DND-41 (cell line): ENCODE results near the gene SMARCA1.

Experiments used
- ATAC-seq: fragments of 200-7000 bp; cut with Tn5 transposase; 3 replicates; pipeline ENCODE4 v1.9.1; 2021; ENCODE audit warnings: low read depth; ENCODE audit not compliant: insufficient read depth
- DNase-seq: peaks from one replicate; pipeline ENCODE4 v3.0.0-alpha.2; 2020
- H2AFZ ChIP-seq: 2 replicates; pipeline ENCODE4 v1.6.0; 2012; ENCODE audit warnings: low read depth, low read length
- H3K27ac ChIP-seq: 2 replicates; pipeline ENCODE4 v1.5.1; 2012; ENCODE audit warnings: low read length, inconsistent platforms
- H3K27me3 ChIP-seq: fragments of 200-600 bp; sonication (generic); 2 replicates; pipeline ENCODE4 v1.6.0; 2012; ENCODE audit warnings: low read length, mild to moderate bottlenecking, inconsistent platforms; ENCODE audit not compliant: insufficient read depth, poor library complexity
- H3K36me3 ChIP-seq: 2 replicates; pipeline ENCODE4 v1.5.1; 2012; ENCODE audit warnings: low read length, inconsistent platforms; ENCODE audit not compliant: insufficient read depth
- H3K4me1 ChIP-seq: 2 replicates; pipeline ENCODE4 v1.5.1; 2012; ENCODE audit warnings: mild to moderate bottlenecking, low read length; ENCODE audit not compliant: insufficient read depth
- H3K4me2 ChIP-seq: 2 replicates; pipeline ENCODE4 v1.6.0; 2012; ENCODE audit warnings: mild to moderate bottlenecking, moderate library complexity, low read length, inconsistent platforms; ENCODE audit not compliant: insufficient read depth
- H3K4me3 ChIP-seq, 2 experiments: fragments of 200-600 bp in 1 of 2; shearing (Covaris generic) in 1 of 2; 2 replicates each; pipeline ENCODE4 v1.5.1; 2012 to 2016; ENCODE audit warnings: inconsistent platforms in 2 of 2, low read length in 2 of 2, mild to moderate bottlenecking in 2 of 2, low read depth in 1 of 2, moderate library complexity in 1 of 2
- H3K79me2 ChIP-seq: 2 replicates; pipeline ENCODE4 v1.6.0; 2012; ENCODE audit warnings: low read length, inconsistent platforms; ENCODE audit not compliant: insufficient read depth
- H3K9ac ChIP-seq: 2 replicates; pipeline ENCODE4 v1.6.0; 2012; ENCODE audit warnings: low read depth, mild to moderate bottlenecking, inconsistent platforms, low read length, moderate library complexity
- H3K9me3 ChIP-seq: 2 replicates; pipeline ENCODE4 v1.5.1; 2012; ENCODE audit warnings: low read length, moderate library complexity, mild to moderate bottlenecking, inconsistent platforms; ENCODE audit not compliant: insufficient read depth, severe bottlenecking
- H4K20me1 ChIP-seq: 2 replicates; pipeline ENCODE4 v1.6.0; 2012; ENCODE audit warnings: low read length; ENCODE audit not compliant: insufficient read depth
- EZH2 ChIP-seq: IDR thresholded peaks from 3 replicates; pipeline ENCODE4 v1.6.1; 2012; ENCODE audit warnings: borderline replicate concordance, low read depth, mild to moderate bottlenecking, moderate library complexity, low read length, inconsistent platforms; ENCODE audit not compliant: severe bottlenecking
- TF ChIP-seq, protein P1 (sequence below): IDR thresholded peaks from 2 replicates; pipeline ENCODE4 v1.5.1; 2012; ENCODE audit warnings: borderline replicate concordance, low read length, moderate library complexity, mild to moderate bottlenecking; ENCODE audit not compliant: poor library complexity, severe bottlenecking; ENCODE audit errors: extremely low read depth

SMARCA1 gene

GRCh38 chrX:129404670-129405008, 118.7 kb downstream of the SMARCA1 start:
- Histone ChIP-seq H3K36me3 (no peaks in the 10 kb centered on the region), H3K27ac (no peak overlapping the region), H3K9ac (no peak overlapping the region), H3K4me1 (no peaks in the 10 kb centered on the region), H3K27me3 (no peaks in the 10 kb centered on the region), H3K9me3 (no peaks in the 10 kb centered on the region), H3K4me2 (no peak overlapping the region), H3K4me3 (no peak overlapping the region), H2AFZ (no peak overlapping the region), H4K20me1 (no peaks in the 10 kb centered on the region), H3K79me2 (no peaks in the 10 kb centered on the region)
- DNase-seq (no peak), ATAC-seq (no peak)
- TF ChIP-seq, protein P1, sequence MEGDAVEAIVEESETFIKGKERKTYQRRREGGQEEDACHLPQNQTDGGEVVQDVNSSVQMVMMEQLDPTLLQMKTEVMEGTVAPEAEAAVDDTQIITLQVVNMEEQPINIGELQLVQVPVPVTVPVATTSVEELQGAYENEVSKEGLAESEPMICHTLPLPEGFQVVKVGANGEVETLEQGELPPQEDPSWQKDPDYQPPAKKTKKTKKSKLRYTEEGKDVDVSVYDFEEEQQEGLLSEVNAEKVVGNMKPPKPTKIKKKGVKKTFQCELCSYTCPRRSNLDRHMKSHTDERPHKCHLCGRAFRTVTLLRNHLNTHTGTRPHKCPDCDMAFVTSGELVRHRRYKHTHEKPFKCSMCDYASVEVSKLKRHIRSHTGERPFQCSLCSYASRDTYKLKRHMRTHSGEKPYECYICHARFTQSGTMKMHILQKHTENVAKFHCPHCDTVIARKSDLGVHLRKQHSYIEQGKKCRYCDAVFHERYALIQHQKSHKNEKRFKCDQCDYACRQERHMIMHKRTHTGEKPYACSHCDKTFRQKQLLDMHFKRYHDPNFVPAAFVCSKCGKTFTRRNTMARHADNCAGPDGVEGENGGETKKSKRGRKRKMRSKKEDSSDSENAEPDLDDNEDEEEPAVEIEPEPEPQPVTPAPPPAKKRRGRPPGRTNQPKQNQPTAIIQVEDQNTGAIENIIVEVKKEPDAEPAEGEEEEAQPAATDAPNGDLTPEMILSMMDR = no peak
- TF ChIP-seq EZH2 = no peak

DNA sequence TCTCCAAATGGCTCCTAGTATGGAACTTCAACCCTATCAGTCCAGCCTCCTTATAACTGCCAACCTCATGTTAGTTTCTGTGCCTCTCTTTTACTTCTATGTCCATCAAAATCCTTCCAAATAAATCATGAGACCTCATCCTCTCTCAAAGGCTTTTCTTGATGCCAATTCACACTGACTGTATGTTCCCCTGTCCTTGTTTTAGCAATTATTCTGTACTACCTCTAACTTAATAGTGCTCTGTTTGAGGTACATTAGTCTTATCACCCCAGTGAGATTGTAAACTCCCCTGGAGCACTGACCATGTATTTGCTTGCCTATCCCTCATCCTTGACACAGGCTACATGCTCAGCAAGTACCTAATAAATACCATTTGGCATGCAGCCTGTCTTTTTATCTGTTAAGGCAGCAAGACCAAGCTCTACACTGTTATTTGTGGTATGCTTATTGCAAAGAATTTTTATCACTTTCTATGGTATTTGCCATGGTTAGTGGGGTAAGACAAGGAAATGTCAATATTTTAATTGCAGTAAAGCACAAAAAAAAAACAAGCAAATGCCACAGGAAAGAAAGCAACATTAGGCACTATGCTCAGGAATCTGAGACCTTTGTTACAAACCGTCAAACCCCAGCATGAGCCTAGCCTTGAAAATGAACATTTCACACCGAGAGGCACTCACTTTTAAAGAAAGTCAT, 119.2 kb downstream of the SMARCA1 start:
- no peak for DNase-seq
- TF ChIP-seq, protein P1 = no peak
- no peak overlapping the region for H3K27ac ChIP-seq

More for the DNA sequence above, 119.2 kb downstream of the SMARCA1 start:
- Histone ChIP-seq H3K4me3 (no peak overlapping the region), H3K4me2 (no peak overlapping the region), H3K27me3 (no peaks in the 10 kb centered on the region), H4K20me1 (no peaks in the 10 kb centered on the region), H3K79me2 (no peaks in the 10 kb centered on the region), H3K36me3 (no peaks in the 10 kb centered on the region), H3K9ac (no peak overlapping the region), H3K4me1 (no peaks in the 10 kb centered on the region), H2AFZ (no peak overlapping the region), H3K9me3 (no peaks in the 10 kb centered on the region)
- no peak for ATAC-seq
